Endothelial cell (in vitro differentiated cells): ENCODE measurements around the gene DOCK10. TPM values are rescaled to one million over a fixed set of nuclear protein-coding genes. Genes with fewer than 3 reads are reported as not detected.

Experiments used
- DNase-seq: peaks from one replicate; pipeline ENCODE4 v3.0.0; 2021; ENCODE audit warnings: low spot score
- H3K27ac Mint-ChIP-seq: one replicate; pipeline ENCODE4 v1.8.0; 2021; ENCODE audit warnings: mixed read lengths, inconsistent platforms; ENCODE audit not compliant: unreplicated experiment
- H3K27me3 Mint-ChIP-seq: one replicate; pipeline ENCODE4 v1.8.0; 2021; ENCODE audit warnings: mild to moderate bottlenecking, moderate library complexity, mixed read lengths, inconsistent platforms; ENCODE audit not compliant: unreplicated experiment
- H3K36me3 Mint-ChIP-seq: one replicate; pipeline ENCODE4 v1.8.0; 2021; ENCODE audit warnings: mild to moderate bottlenecking, low read depth, mixed read lengths, inconsistent platforms; ENCODE audit not compliant: unreplicated experiment
- H3K4me1 Mint-ChIP-seq: one replicate; pipeline ENCODE4 v1.8.0; 2021; ENCODE audit warnings: mild to moderate bottlenecking, mixed read lengths, inconsistent platforms; ENCODE audit not compliant: unreplicated experiment
- H3K4me3 Mint-ChIP-seq: one replicate; pipeline ENCODE4 v1.8.0; 2021; ENCODE audit warnings: mild to moderate bottlenecking, mixed read lengths, inconsistent platforms; ENCODE audit not compliant: unreplicated experiment
- H3K9me3 Mint-ChIP-seq: one replicate; pipeline ENCODE4 v1.8.0; 2021; ENCODE audit warnings: mixed read lengths, inconsistent platforms; ENCODE audit not compliant: unreplicated experiment
- CTCF ChIP-seq: fragments of 200-600 bp; sonication (generic); IDR thresholded peaks from one replicate; pipeline ENCODE4 v1.5.0; 2021; ENCODE audit warnings: antibody characterized with exemption; ENCODE audit not compliant: unreplicated experiment
- total RNA-seq: library from RNA; stranded (reverse); fragmentation: NEBNext Ultra II Directional; extraction: Animal tissue kit (Norgen Biotek cat#: 25700); gene quantifications from one replicate; pipeline ENCODE4 v1.2.1, GENCODE V29; 2021; ENCODE audit not compliant: unreplicated experiment

DOCK10 gene
- total RNA-seq, 1 donor from 2014 or later = 7.6 TPM

- DNase-seq = no peak
- Mint-ChIP-seq H3K9me3 (no peaks in the 10 kb centered on the region), H3K4me1 (no peaks in the 10 kb centered on the region)
Observed at GRCh38 chr2:224850081-224850480, 192.2 kb downstream of the DOCK10 start.

GRCh38 chr2:224849264-224849663 lies 193.0 kb downstream of the DOCK10 start:
- no peak for TF ChIP-seq CTCF
- DNase-seq = no peak
- Mint-ChIP-seq H3K36me3 (no peaks in the 10 kb centered on the region), H3K4me3 (no peak overlapping the region), H3K4me1 (no peaks in the 10 kb centered on the region), H3K9me3 (no peaks in the 10 kb centered on the region), H3K27ac (no peak overlapping the region), H3K27me3 (no peaks in the 10 kb centered on the region)

More at GRCh38 chr2:224850081-224850480, 192.2 kb downstream of the DOCK10 start:
- Mint-ChIP-seq H3K36me3 (no peaks in the 10 kb centered on the region), H3K27ac (no peak overlapping the region), H3K27me3 (no peaks in the 10 kb centered on the region), H3K4me3 (no peak overlapping the region)
- TF ChIP-seq CTCF = no peak

- H3K4me3 Mint-ChIP-seq = no peak overlapping the region
- H3K27ac Mint-ChIP-seq = no peak overlapping the region
- no peaks in the 10 kb centered on the region for H3K27me3 Mint-ChIP-seq
- no peak for TF ChIP-seq CTCF
- H3K4me1 Mint-ChIP-seq = no peaks in the 10 kb centered on the region
- DNase-seq = no peak
- no peaks in the 10 kb centered on the region for H3K36me3 Mint-ChIP-seq
- no peaks in the 10 kb centered on the region for H3K9me3 Mint-ChIP-seq
Observed at GRCh38 chr2:224847961-224848850, 194.1 kb downstream of the DOCK10 start.

GRCh38 chr2:224847381-224847780 lies 194.9 kb downstream of the DOCK10 start:
- Mint-ChIP-seq H3K36me3 (no peaks in the 10 kb centered on the region), H3K9me3 (no peaks in the 10 kb centered on the region), H3K4me3 (no peak overlapping the region), H3K4me1 (no peaks in the 10 kb centered on the region), H3K27me3 (peaks cover 2% of the 10 kb centered on the region), H3K27ac (no peak overlapping the region)
- no peak for TF ChIP-seq CTCF
- DNase-seq = no peak

- H3K9me3 Mint-ChIP-seq = no peaks in the 10 kb centered on the region
- TF ChIP-seq CTCF = no peak
- H3K4me1 Mint-ChIP-seq = no peaks in the 10 kb centered on the region
- H3K4me3 Mint-ChIP-seq = no peak overlapping the region
- no peak for DNase-seq
- H3K27me3 Mint-ChIP-seq = peaks cover 2% of the 10 kb centered on the region
- no peak overlapping the region for H3K27ac Mint-ChIP-seq
- H3K36me3 Mint-ChIP-seq = no peaks in the 10 kb centered on the region
Observed at GRCh38 chr2:224846686-224847085, 195.6 kb downstream of the DOCK10 start.
